AG08395 (cell line): ENCODE data around the gene FREY1.

Source experiments
- DNase-seq: peaks from one replicate; pipeline ENCODE4 v3.0.0; 2012; ENCODE audit warnings: mixed read lengths, low spot score

FREY1 gene

DNA sequence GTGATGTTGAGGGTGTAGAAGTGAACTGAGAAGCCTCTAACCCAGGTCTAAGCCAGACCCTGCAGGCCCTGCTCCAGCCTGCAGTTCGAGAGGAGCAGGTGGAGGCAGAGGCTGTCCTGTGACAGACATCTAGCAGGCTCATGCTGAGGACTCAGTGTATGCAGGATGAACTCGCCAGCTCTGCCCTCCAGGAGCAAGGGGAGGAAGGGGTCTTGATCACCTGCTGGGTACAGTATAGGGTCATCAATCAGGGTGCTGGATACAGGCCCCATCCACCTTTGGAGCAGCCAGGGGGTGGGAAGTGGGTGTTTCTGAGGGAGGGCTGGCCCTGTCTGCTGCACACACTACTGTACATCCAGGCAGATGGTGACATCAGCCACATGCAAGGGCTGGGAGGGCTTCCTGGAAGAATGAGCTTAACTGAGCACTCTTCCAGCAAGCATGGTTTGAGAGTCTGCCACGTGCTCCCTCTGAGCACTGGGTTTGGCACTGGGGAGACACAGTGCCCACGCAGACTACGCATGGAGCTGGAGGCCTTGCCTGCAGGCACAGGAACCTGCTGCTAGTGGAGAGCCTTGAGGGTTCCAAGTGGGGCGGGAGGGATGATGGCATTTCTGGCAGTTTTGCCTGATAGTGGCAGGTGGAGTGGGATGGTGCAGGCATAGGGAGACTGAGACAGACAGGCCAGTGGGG lies 12.4 kb downstream of the FREY1 start:
- no peak for DNase-seq

DNA sequence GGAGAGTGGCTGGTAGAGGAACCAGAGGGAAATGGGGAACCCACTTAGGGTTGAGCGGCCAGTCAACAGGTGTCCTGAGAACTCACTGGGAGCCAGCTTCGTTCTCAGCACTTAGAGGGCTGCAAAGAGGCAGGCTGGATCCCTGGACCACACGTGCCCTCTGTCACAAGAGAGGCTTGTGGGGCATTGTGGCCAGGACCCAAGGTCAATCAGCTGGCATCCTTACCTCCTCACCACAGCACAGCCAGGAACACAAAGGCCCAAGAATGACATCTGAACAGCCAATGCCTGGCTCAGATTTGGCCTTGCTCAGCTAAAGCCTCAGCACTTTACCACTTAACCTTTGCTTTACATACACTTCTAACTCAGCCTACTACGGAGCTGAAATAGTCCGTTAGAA lies 14.2 kb downstream of the FREY1 start:
- no peak for DNase-seq

GRCh38 chr11:45890886-45891550 lies 16.1 kb downstream of the FREY1 start:
- DNase-seq: no peak

DNA sequence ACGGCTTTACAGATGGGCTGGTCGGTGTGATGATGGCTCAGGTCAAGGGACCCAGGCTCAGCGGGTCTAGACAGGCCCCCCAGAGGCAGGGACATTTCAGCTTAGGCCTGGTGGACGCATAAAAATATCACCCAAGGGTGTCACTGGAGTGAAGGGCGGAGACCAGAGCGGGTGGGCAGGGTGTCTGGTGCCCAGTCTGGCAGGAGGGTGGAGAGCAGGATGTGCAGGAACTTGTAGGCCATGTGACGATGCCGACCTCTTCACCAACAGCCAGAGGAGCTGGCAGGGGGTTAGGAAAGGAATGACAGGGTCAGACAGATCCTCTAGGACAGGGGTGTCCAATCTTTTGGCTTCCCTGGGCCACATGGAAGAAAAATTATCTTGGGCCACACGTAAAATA lies 17.1 kb downstream of the FREY1 start:
- DNase-seq: no peak

DNA sequence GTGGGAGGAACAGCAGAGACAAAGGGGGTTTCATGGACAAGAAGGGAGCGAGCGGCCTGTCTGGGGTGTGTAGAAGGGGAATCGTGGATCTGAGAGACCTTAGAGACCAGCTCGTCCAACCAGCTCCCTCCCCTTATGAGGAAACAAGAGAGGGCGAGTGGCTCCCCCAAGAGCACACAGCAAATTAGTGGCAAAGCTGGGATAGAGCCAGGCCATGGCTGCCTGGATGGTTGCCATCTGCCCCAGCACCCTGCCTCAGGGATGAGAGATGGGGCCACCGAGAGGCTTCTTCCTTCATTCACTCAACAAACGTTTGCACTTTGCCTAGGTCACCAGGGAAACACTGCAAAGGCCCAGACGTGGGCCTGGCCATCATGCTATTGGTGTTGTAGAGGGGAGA lies 17.5 kb downstream of the FREY1 start:
- no peak for DNase-seq

DNA sequence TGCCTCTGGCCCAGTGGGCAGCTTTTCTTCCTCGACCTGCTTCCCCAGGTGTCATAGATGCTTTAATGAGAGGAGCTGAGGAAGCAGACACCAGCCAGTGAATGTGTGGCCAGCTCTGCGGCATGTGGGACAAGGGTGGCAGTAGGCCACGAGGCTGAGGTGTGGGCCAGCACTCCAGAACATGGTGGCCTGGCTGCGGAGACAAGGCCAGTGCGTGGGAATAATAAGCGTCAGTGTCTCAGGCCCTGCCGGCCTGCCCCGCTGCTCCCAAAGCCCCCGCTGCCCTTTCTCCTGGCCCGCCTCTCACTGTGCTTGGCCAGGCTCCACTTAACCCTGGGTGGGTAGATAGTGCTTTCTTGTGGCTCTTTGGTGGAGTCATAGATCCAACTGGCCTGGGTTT lies 19.5 kb downstream of the FREY1 start:
- no peak for DNase-seq

DNA sequence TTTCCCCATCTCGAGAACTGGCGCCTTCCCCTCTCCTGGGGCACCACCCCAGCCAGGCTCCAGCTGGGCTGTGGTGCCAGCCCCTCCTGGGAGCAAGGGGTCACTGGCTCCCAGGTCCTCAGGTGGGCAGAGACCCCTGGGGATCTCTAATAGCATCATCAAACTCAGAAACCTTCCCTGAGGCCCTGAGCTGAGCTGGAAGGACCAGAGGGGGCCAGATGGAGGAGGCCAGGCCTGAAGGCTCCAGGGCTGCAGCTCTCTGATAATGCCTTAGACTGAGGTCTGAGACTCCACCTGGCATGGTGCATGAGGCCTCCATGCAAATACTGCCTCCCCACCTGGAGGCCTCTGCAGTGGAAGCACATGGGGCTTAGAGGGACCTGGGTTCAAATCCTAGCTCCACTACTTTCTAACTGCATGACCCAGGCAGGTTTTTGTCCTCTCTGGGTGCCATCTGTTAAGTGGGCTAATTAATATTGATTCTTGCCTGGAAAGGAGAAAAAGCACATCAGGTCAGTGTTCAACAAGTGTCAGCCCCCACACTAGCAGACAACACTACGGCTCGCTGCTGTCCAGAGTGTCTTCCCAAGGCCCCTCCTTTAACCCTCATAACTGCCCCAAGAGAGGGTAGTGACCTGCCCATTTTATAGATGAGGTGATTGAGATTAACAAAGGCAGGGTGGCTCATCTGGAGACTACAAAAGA lies 20.1 kb downstream of the FREY1 start:
- DNase-seq: no peak

- no peak for DNase-seq
Observed at GRCh38 chr11:45885921-45886721, 20.9 kb downstream of the FREY1 start.

- DNase-seq: peak; percentile 76
Observed at GRCh38 chr11:45885274-45885920, 21.7 kb downstream of the FREY1 start, which contains the start of gene MAPK8IP1. Gene MAPK8IP1 (plus strand): TSS chr11:45885651. CDS start chr11:45885821, 170 bp downstream.

DNA sequence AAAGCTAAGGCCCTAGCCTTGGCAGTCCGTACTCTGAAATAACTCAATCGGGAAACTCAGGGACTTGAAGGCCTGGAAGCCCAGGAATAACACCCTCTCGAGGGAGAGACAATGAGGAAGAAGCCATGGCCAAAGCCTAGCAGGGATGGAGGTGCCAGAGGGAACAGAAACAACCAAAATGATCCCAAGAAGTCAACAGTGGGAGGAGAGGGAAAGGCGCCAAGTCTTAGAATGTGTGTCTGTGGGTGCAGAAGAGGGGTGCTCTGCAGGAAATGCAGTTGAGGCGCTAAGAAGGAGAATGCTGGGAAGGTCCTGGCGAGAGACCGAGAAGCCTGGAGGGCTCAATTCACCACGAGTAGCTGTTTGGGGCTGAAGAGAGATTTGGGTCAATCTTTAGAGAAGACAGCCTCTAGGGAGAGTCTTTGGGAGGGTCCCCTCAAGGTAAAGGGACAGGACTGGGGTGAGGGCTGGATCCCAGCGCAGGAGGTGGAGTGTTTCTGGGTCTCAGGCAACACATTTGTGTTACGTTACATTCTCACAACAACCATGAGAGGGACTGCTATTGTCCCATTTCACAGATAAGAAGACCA lies 22.4 kb downstream of the FREY1 start:
- no peak for DNase-seq

GRCh38 chr11:45881708-45882368 lies 25.2 kb downstream of the FREY1 start:
- DNase-seq: no peak

DNA sequence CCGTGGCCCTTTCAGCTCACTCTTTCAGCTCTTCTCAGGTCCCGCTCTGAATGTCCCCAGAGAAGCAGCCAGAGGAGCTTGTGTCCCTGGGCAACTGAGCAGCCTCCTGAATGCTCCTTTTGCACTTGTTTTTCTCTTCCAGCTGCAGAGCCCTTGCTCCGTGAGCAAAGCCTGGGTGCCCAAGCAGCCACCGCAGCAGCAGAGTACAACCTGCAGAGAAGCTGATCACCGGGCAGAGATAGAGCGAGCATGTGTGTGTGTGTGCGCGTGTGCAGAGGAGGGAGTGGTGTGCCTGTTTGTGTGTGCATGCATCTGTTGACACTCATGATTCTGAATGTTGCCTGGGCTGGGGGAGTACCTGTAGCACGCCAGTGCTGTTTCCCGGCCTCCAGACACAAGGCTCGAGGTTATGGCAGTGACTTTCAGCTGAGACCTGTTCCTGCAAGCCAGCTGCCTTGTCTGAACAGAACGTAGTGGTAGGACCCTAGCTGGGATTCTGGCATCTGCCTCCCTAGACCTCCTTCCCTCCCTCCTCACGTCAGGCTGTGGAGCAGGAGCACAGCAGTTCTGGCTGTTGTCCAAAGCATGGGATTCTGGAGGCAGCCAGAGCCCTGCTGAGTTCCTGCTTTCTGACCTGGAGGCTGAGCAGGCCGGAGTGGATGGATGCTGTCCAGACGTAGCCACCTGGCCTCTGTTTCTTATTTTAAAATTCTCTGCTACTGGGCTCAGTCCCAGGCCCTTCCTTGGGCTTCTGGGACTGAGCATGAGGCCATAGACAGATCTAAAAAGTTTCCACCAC lies 26.1 kb downstream of the FREY1 start:
- no peak for DNase-seq

GRCh38 chr11:45879803-45880686 lies 27.0 kb downstream of the FREY1 start:
- DNase-seq: no peak

DNA sequence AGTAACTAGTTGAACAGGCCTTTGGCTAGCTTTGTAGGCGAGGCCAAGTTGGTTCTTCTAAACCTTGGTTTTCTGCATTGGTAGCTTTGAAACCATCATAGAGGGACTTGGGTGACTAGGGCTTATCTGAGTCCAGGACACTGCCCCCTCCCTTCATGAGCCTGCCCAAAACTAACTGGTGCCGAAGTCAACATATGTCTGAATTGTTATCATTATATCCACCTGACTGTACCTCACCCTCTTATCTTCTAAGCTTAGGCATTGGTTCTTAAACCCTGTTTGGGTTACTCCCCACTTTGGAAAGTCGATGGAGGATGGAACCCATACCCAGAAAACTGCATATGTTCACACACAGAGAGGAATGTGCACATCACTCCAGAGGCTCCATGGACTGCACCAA lies 29.2 kb downstream of the FREY1 start:
- no peak for DNase-seq

GRCh38 chr11:45877221-45877620 lies 29.9 kb downstream of the FREY1 start:
- DNase-seq: no peak

- no peak for DNase-seq
Observed at GRCh38 chr11:45876401-45876800, 30.7 kb downstream of the FREY1 start.

- DNase-seq: peak; percentile 86
Observed at GRCh38 chr11:45872651-45873356, 34.3 kb downstream of the FREY1 start.

DNA sequence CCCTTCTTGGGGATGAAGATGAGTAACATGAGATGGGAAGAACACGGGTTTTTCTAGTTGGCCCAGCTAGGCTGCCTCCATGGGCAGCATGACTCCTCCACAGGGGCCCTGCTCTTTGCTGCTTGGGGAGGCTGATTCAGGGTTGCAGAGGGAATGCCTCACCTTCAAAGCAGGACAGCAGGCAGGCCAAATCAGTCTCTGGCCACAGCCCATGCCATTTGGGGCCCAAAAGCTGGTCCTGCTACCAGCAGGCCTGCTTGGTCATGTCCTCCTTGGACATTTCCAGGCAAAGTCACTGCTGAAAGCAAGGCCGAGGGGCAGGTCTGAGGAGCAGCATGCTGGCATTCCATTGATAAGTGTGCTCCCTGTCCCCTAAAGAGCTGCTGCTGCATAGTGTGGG lies 35.4 kb downstream of the FREY1 start:
- no peak for DNase-seq
